ENCODE results near the gene ECSCR.
"Not testable (repeated sequence)": the region's sequence is repeated elsewhere in the genome, so short reads cannot be mapped to it uniquely, and the experiment has no call there.

Gene ECSCR

GRCh38 chr5:139410121-139410992 is 52.2 kb downstream of the ECSCR start:
- H3K4me1 ChIP-seq, result no peaks in the 10 kb centered on the region

DNA sequence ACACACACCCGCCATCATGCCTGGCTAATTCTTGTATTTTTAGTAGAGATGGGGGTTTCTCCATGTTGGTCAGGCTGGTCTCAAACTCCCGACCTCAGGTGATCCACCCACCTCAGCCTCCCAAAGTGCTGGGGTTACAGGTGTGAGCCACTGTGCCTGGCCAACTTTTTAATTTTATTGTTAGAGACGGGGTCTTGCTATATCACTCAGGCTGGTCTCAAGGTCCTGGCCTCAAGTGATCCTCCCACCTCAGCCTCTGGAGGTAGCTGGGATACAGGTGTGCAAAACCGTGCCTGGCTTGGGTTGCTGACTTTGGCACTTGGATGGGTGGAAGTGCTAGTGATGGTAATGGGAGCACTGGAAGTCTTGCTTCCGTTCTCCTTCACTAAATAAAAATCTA is 53.4 kb downstream of the ECSCR start:
- H3K4me1 ChIP-seq; H3K36me3 ChIP-seq; H3K4me3 ChIP-seq (ENCODE audit: low read depth, low read length); H3K9me3 ChIP-seq; DNase-seq; H3K27me3 ChIP-seq: not testable (repeated sequence)

More at GRCh38 chr5:139410121-139410992, 52.2 kb downstream of the ECSCR start:
- no peak for DNase-seq
- no peaks in the 10 kb centered on the region; the same call in 1 of the 2 replicates for H3K36me3 ChIP-seq
- no peaks in the 10 kb centered on the region for H3K27me3 ChIP-seq
- TF ChIP-seq, protein P1, sequence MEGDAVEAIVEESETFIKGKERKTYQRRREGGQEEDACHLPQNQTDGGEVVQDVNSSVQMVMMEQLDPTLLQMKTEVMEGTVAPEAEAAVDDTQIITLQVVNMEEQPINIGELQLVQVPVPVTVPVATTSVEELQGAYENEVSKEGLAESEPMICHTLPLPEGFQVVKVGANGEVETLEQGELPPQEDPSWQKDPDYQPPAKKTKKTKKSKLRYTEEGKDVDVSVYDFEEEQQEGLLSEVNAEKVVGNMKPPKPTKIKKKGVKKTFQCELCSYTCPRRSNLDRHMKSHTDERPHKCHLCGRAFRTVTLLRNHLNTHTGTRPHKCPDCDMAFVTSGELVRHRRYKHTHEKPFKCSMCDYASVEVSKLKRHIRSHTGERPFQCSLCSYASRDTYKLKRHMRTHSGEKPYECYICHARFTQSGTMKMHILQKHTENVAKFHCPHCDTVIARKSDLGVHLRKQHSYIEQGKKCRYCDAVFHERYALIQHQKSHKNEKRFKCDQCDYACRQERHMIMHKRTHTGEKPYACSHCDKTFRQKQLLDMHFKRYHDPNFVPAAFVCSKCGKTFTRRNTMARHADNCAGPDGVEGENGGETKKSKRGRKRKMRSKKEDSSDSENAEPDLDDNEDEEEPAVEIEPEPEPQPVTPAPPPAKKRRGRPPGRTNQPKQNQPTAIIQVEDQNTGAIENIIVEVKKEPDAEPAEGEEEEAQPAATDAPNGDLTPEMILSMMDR (IDR thresholded peaks at IDR 0.05; ENCODE audit: low read depth, low read length), result no peak
- no peaks in the 10 kb centered on the region for H3K9me3 ChIP-seq
- H3K4me3 ChIP-seq (ENCODE audit: low read depth, low read length), result no peak overlapping the region

DNA sequence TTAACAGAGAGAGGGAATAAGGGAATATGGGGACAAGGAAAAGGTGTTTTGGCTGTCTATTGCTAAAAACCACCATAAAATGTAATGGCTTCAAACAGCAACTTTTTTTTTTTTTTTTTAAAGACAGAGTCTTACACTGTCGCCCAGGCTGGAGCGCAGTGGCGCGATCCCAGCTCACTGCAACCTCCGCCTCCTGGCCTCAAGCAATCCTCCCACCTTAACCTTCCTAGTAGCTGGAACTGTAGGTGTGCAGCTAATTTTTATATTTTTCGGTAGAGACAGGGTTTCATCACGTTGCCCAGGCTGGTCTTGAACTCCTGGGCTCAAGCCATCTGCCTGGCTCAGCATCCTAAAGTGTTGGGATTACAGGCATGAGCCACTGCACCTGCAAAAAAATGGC is 54.4 kb downstream of the ECSCR start:
- peaks cover 4% of the 10 kb centered on the region for H3K4me1 ChIP-seq
- no peaks in the 10 kb centered on the region for H3K27me3 ChIP-seq
- TF ChIP-seq, protein P1 (IDR thresholded peaks at IDR 0.05; ENCODE audit: low read depth, low read length), result no peak
- no peaks in the 10 kb centered on the region for H3K36me3 ChIP-seq
- no peak overlapping the region for H3K4me3 ChIP-seq (ENCODE audit: low read depth, low read length)
- H3K9me3 ChIP-seq, result no peaks in the 10 kb centered on the region
- DNase-seq, result no peak

- H3K36me3 ChIP-seq, result no peaks in the 10 kb centered on the region
- H3K4me3 ChIP-seq (ENCODE audit: low read depth, low read length), result no peak overlapping the region
- TF ChIP-seq, protein P1 (IDR thresholded peaks at IDR 0.05; ENCODE audit: low read depth, low read length), result no peak
- no peaks in the 10 kb centered on the region for H3K27me3 ChIP-seq
- no peaks in the 10 kb centered on the region for H3K9me3 ChIP-seq
- H3K4me1 ChIP-seq, result peaks cover 4% of the 10 kb centered on the region
- no peak for DNase-seq
These were observed 55.0 kb downstream of the ECSCR start for GRCh38 chr5:139407517-139407916.

- TF ChIP-seq, protein P1 (IDR thresholded peaks at IDR 0.05; ENCODE audit: low read depth, low read length), result no peak
- H3K27me3 ChIP-seq, result no peaks in the 10 kb centered on the region
- H3K9me3 ChIP-seq, result no peaks in the 10 kb centered on the region
- H3K4me1 ChIP-seq, result peaks cover 4% of the 10 kb centered on the region
- no peaks in the 10 kb centered on the region for H3K36me3 ChIP-seq
- no peak for DNase-seq
- no peak overlapping the region for H3K4me3 ChIP-seq (ENCODE audit: low read depth, low read length)
These were observed 55.6 kb downstream of the ECSCR start for GRCh38 chr5:139406963-139407362.

DNA sequence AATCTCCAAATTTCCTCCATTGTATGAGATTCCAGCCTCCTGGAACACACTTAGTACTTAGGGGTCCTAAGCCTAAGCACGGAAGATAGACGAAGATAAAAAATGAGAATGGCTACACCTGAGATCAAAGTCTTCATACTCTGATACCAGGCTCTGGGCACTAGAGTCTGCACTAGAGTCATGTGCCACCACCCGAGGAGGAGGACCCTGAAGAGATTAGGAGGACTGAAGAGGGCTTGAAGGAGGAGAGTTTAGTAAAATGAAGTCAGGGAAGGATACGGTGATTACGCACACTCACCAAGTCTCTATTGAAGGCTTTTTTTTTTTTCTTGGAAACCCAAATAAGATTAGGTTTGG is 58.1 kb downstream of the ECSCR start:
- H3K4me3 ChIP-seq (ENCODE audit: low read depth, low read length), result peak overlapping the region; percentile 78

More for the DNA sequence above, 58.1 kb downstream of the ECSCR start:
- Histone ChIP-seq H3K36me3 (no peaks in the 10 kb centered on the region), H3K4me1 (peaks cover 4% of the 10 kb centered on the region), H3K9me3 (no peaks in the 10 kb centered on the region), H3K27me3 (no peaks in the 10 kb centered on the region)
- no peak for DNase-seq
- TF ChIP-seq, protein P1 (IDR thresholded peaks at IDR 0.05; ENCODE audit: low read depth, low read length), result no peak

Measured in BE2C (cell line).